Esophagus muscularis mucosa (tissue), 4 donors: ENCODE measurements around the gene AP1G1. TPM values are rescaled to one million over a fixed set of nuclear protein-coding genes. Genes with fewer than 3 reads are reported as not detected.
"Not testable (repeated sequence)": the region's sequence is repeated elsewhere in the genome, so short reads cannot be mapped to it uniquely, and the experiment has no call there.

Experiments
- DNase-seq: peaks from one replicate; pipeline ENCODE4 v3.0.0-alpha.2; 2017; ENCODE audit errors: extremely low spot score
- H3K27ac ChIP-seq, 4 donors: fragments of 200-600 bp; sonication (generic); replicated peaks in 1 of 4; 1 replicate in 3 of 4; 2 replicates in 1 of 4; pipeline ENCODE4 v1.5.1; 2016 to 2019; ENCODE audit warnings: mild to moderate bottlenecking in 1 of 4
- H3K27me3 ChIP-seq, 4 donors: fragments of 200-600 bp; sonication (generic); one replicate each; pipeline versions ENCODE4 v1.5.1 to v1.6.0; 2016 to 2019
- H3K36me3 ChIP-seq, 4 donors: fragments of 200-600 bp; sonication (generic); one replicate each; pipeline ENCODE4 v1.5.1; 2016 to 2019
- H3K4me1 ChIP-seq, 4 donors: fragments of 200-600 bp; sonication (generic); one replicate each; pipeline ENCODE4 v1.5.1; 2016 to 2019
- H3K4me3 ChIP-seq, 4 donors: fragments of 200-600 bp; sonication (generic); 1 replicate in 2 of 4; 2 replicates in 2 of 4; pipeline ENCODE4 v1.5.1; 2016 to 2019; ENCODE audit warnings: mild to moderate bottlenecking in 4 of 4, moderate library complexity in 1 of 4
- H3K9me3 ChIP-seq, 4 donors: fragments of 200-600 bp; sonication (generic); 1 replicate in 3 of 4; 2 replicates in 1 of 4; pipeline ENCODE4 v1.5.1; 2016 to 2019
- CTCF ChIP-seq, 3 experiments: fragments of 200-600 bp in 2 of 3; fragments of 450-650 bp in 1 of 3; sonication (generic) in 2 of 3; IDR thresholded peaks; one replicate each; pipeline ENCODE4 v1.5.1; 2017 to 2019; ENCODE audit warnings: antibody characterized with exemption in 3 of 3, mild to moderate bottlenecking in 2 of 3, moderate library complexity in 1 of 3
- EP300 ChIP-seq: sonication (generic); formaldehyde crosslinking; IDR thresholded peaks from one replicate; pipeline ENCODE4 v1.6.1; 2017; ENCODE audit warnings: antibody characterized with exemption
- POLR2A ChIP-seq: fragments of 450-650 bp; IDR thresholded peaks from one replicate; pipeline ENCODE4 v1.6.1; 2017; ENCODE audit warnings: antibody characterized with exemption, moderate library complexity, mild to moderate bottlenecking, low read depth
- POLR2AphosphoS5 ChIP-seq, 2 donors: sonication (generic); formaldehyde crosslinking; IDR thresholded peaks; one replicate each; pipeline ENCODE4 v1.6.1; 2017; ENCODE audit warnings: antibody characterized with exemption in 2 of 2
- WGBS: methylation state at CpG from one replicate; pipeline ENCODE4 v1.1.5; 2018; 5-methylcytosine and 5-hydroxymethylcytosine counted together
- intact Hi-C: fragments of 100-400 bp; cut with DNase I; formaldehyde crosslinking; loops from one replicate; pipeline ENCODE4 v1.15.1; 2023
- total RNA-seq, 4 donors: library from RNA; depleted of rRNA; stranded (reverse); fragments of >200 nt; gene quantifications; one replicate each; pipeline versions ENCODE4 v1.1.0 to v1.2.1, GENCODE V29; 2016

AP1G1 gene
- total RNA-seq, 4 donors from 2014 or later = 45.9 to 56.9 (median 51.5) TPM

DNA sequence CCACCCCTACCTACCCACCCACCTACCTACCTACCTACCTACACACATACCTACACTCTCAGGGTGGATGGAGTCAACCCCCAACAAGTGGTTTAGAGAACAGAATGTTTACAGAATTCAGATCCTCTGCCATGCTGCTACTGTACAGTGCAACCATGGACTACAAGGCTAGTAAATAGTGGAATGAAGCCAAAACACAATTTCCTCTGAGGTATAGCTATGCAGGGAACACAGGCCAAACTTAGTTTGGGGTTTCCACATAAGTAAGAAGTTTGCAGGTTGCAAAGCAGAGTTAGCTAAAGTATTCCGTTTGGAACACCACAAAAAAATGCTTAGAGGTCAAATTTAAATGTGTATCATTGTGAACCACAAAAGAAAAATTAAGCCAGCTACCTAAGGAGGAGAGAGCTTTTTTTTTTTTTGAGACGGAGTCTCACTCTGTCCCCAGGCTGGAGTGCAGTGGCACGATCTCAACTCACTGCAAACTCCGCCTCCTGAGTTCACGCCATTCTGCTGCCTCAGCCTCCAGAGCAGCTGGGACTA lies 2.7 kb upstream of the AP1G1 start:
- peaks cover 0 to 5% (median 2%) of the 10 kb centered on the region in 4 donors for H3K36me3 ChIP-seq
- no peak overlapping the region for H3K27ac ChIP-seq
- no peak for DNase-seq
- TF ChIP-seq POLR2A (no peak), POLR2AphosphoS5 (IDR thresholded peaks at IDR 0.05) (no peak), EP300 (no peak), CTCF (IDR thresholded peaks at IDR 0.05) (no peak)
- intact Hi-C loops = no loop called here
- peaks cover 20 to 44% (median 37%) of the 10 kb centered on the region in 4 donors for H3K4me1 ChIP-seq
- no peaks in the 10 kb centered on the region for H3K9me3 ChIP-seq
- WGBS = 73% methylated on average over 5 of the region's 5 CpGs
- H3K4me3 ChIP-seq = no peak overlapping the region
- no peaks in the 10 kb centered on the region for H3K27me3 ChIP-seq

- DNase-seq, intact Hi-C loops, H3K4me3 ChIP-seq, H3K27me3 ChIP-seq, H3K9me3 ChIP-seq: not testable (repeated sequence)
- Histone ChIP-seq H3K4me1 (peaks cover 31 to 44% (median 39%) of the 10 kb centered on the region in 4 donors), H3K36me3 (peaks cover 0 to 11% (median 3%) of the 10 kb centered on the region in 4 donors), H3K27ac (peak overlapping the region; percentile 98 to 100 (median 98))
- WGBS = 92% methylated on average over 11 of the region's 11 CpGs
Observed at GRCh38 chr16:71810155-71810530, 1.5 kb upstream of the AP1G1 start.

DNA sequence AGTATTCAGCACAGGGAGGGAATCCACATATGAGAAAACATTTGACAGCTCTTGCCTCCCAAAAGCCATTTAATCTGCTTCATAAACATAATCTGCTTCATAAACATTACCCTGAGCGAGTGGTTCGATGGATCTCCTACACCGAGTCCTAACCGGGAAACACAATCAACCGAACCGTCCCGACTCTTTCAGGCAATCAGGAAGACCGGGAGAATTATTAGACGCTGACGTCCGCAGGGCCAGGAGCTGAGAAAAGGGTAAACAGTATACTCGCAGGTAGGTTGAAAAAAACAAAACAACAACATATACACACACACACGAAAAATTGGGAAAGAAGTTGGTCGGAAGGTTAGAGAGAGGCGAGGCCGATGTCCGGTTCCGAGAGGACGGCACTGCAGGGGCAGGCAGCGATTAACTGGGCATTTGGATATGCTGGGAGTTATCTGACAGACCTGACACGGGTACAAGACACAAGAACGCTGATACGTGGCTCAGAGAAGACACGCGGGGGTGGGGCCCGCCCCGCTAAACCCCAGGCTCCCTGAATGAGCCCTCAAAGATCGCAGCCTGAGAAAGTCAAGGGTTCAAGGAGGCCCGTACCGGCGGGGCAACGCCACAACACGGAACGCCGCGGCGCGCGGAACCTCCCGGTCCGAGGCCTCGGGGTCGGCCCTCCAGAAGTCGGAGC lies 585 bp downstream of the AP1G1 start:
- no peak for TF ChIP-seq POLR2AphosphoS5 (IDR thresholded peaks at IDR 0.05)
- no peak for TF ChIP-seq EP300
- no peak for TF ChIP-seq CTCF (IDR thresholded peaks at IDR 0.05)
- TF ChIP-seq POLR2A = no peak
- Histone ChIP-seq H3K36me3 (peaks cover 0 to 18% (median 12%) of the 10 kb centered on the region in 4 donors), H3K9me3 (no peaks in the 10 kb centered on the region), H3K27ac (peak overlapping the region; percentile 98 to 100 (median 98)), H3K27me3 (no peaks in the 10 kb centered on the region), H3K4me3 (peak overlapping the region; percentile 85 to 99 (median 95)), H3K4me1 (peaks cover 32 to 51% (median 46%) of the 10 kb centered on the region in 4 donors)
- WGBS = under 1% methylated on average over 26 of the region's 44 CpGs
- peak; percentile 93 for DNase-seq
- intact Hi-C loops = loop anchor here (2.0 to 5.0 kb wide), 4 partner anchors 39 to 89 kb away; partner anchors contain the start of genes IST1 and PHLPP2

DNA sequence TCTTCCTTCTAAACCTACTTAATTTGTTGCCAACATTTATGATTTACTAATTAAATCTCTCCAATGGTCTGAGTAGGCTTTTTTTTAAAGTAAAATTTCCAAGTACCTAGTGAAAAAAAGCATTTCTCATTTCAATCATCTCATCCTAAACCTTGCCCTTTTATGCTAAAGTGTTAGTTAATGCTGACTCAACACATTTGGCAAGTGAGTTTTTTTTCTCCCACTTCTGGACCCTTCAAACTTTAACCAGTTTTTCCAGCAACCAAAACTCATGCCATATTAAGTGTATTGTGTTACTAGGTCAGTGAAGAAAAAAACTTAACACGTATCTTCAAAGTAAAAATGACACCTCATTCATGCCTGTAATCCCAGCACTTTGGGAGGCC lies 5.3 kb downstream of the AP1G1 start:
- no peaks in the 10 kb centered on the region for H3K27me3 ChIP-seq
- peaks cover 25 to 48% (median 42%) of the 10 kb centered on the region in 4 donors for H3K4me1 ChIP-seq
- TF ChIP-seq CTCF (IDR thresholded peaks at IDR 0.05) (no peak), EP300 (no peak), POLR2A (no peak)
- DNase-seq = no peak
- H3K27ac ChIP-seq = no peak overlapping the region
- peaks cover 0 to 54% (median 41%) of the 10 kb centered on the region in 4 donors for H3K36me3 ChIP-seq
- 88% methylated on average over 1 of the region's 1 CpG for WGBS
- H3K9me3 ChIP-seq = no peaks in the 10 kb centered on the region
- intact Hi-C loops = no loop called here
- H3K4me3 ChIP-seq = no peak overlapping the region

GRCh38 chr16:71796501-71797097 lies 12.0 kb downstream of the AP1G1 start:
- 92% methylated on average over 2 of the region's 2 CpGs for WGBS
- H3K4me3 ChIP-seq = no peak overlapping the region
- no peak overlapping the region for H3K27ac ChIP-seq
- H3K36me3 ChIP-seq = peaks cover 0 to 42% (median 34%) of the 10 kb centered on the region in 4 donors
- peaks cover 14 to 58% (median 41%) of the 10 kb centered on the region in 4 donors for H3K4me1 ChIP-seq
- DNase-seq = no peak
- intact Hi-C loops = no loop called here
- no peaks in the 10 kb centered on the region for H3K27me3 ChIP-seq
- TF ChIP-seq POLR2A (no peak), EP300 (no peak), CTCF (IDR thresholded peaks at IDR 0.05) (no peak), POLR2AphosphoS5 (IDR thresholded peaks at IDR 0.05) (no peak)
- H3K9me3 ChIP-seq = no peaks in the 10 kb centered on the region
